Smooth muscle cell (in vitro differentiated cells): ENCODE measurements around the gene IGSF8. TPM values are rescaled to one million over a fixed set of nuclear protein-coding genes. Genes with fewer than 3 reads are reported as not detected.

Experiments used
- DNase-seq: peaks from one replicate; lab custom pipeline; 2025; ENCODE audit not compliant: unreplicated experiment; lab: John Stamatoyannopoulos, UW
- H2AFZ ChIP-seq: fragments of 200-600 bp; sonication (generic); 2 replicates; pipeline ENCODE4 v1.6.0; 2016; ENCODE audit warnings: antibody characterized with exemption, low read depth, mild to moderate bottlenecking
- H3F3A ChIP-seq: fragments of 200-600 bp; sonication (generic); 2 replicates; pipeline ENCODE4 v1.6.0; 2017; ENCODE audit warnings: antibody characterized with exemption, low read depth
- H3K27ac ChIP-seq: fragments of 200-600 bp; sonication (generic); 2 replicates; pipeline ENCODE4 v1.5.1; 2016; ENCODE audit warnings: low read depth, mild to moderate bottlenecking
- H3K27me3 ChIP-seq: fragments of 200-600 bp; sonication (generic); 2 replicates; pipeline ENCODE4 v1.6.1; 2016; ENCODE audit warnings: low read depth, mild to moderate bottlenecking
- H3K36me3 ChIP-seq: fragments of 200-600 bp; sonication (generic); 2 replicates; pipeline ENCODE4 v1.5.1; 2016; ENCODE audit warnings: low read depth
- H3K4me1 ChIP-seq: fragments of 200-600 bp; sonication (generic); 2 replicates; pipeline ENCODE4 v1.5.1; 2016; ENCODE audit warnings: low read depth
- H3K4me2 ChIP-seq: fragments of 200-600 bp; sonication (generic); 2 replicates; pipeline ENCODE4 v1.6.0; 2016; ENCODE audit warnings: mild to moderate bottlenecking
- H3K4me3 ChIP-seq: fragments of 200-600 bp; sonication (generic); 2 replicates; pipeline ENCODE4 v1.5.1; 2016; ENCODE audit warnings: mild to moderate bottlenecking
- H3K79me2 ChIP-seq: fragments of 200-600 bp; sonication (generic); 2 replicates; pipeline ENCODE4 v1.6.0; 2016; ENCODE audit warnings: low read depth, mild to moderate bottlenecking
- H3K9ac ChIP-seq: fragments of 200-600 bp; sonication (generic); 2 replicates; pipeline ENCODE4 v1.6.0; 2016; ENCODE audit warnings: low read depth
- H3K9me3 ChIP-seq: fragments of 200-600 bp; sonication (generic); replicated peaks from 2 replicates; pipeline ENCODE4 v1.5.1; 2016; ENCODE audit warnings: low read depth
- H4K20me1 ChIP-seq: fragments of 200-600 bp; sonication (generic); 2 replicates; pipeline ENCODE4 v1.6.0; 2016; ENCODE audit warnings: low read depth
- CTCF ChIP-seq: fragments of 200-600 bp; sonication (generic); IDR thresholded peaks from 2 replicates; pipeline ENCODE4 v1.5.1; 2017; ENCODE audit warnings: borderline replicate concordance, mild to moderate bottlenecking, antibody characterized with exemption; ENCODE audit not compliant: insufficient read depth, poor library complexity, severe bottlenecking
- WGBS: methylation state at CpG from one replicate; pipeline ENCODE4 v1.1.7; 2016; ENCODE audit warnings: low lambda C conversion rate; 5-methylcytosine and 5-hydroxymethylcytosine counted together
- polyA plus RNA-seq: library from polyadenylated mRNA; unstranded; fragments of >200 nt; fragmentation: Nextera tagmentation; extraction: Ambion mirVana; gene quantifications from 2 replicates; pipeline ENCODE4 v1.2.1, GENCODE V29; 2016
- total RNA-seq: library from RNA; depleted of rRNA; stranded (reverse); fragments of >200 nt; gene quantifications from 2 replicates; pipeline ENCODE4 v1.2.3, GENCODE V29; 2014

IGSF8 gene
- total and polyA plus RNA-seq, 2 experiments from 2014 or later: 20.8 to 30.2 TPM

- Histone ChIP-seq H2AFZ (no peak overlapping the region), H3K4me2 (no peak overlapping the region), H3K79me2 (no peaks in the 10 kb centered on the region), H3K4me3 (no peak overlapping the region), H3K9me3 (no peaks in the 10 kb centered on the region), H4K20me1 (no peaks in the 10 kb centered on the region), H3K27ac (no peak overlapping the region), H3K9ac (no peak overlapping the region), H3K36me3 (no peaks in the 10 kb centered on the region), H3K4me1 (peaks cover 16% of the 10 kb centered on the region), H3F3A (peaks cover 8% of the 10 kb centered on the region), H3K27me3 (no peaks in the 10 kb centered on the region)
- WGBS: 88% methylated on average over 3 of the region's 3 CpGs
- DNase-seq: no peak
- no peak for TF ChIP-seq CTCF
Measured at GRCh38 chr1:160104486-160104885, 6.1 kb upstream of the IGSF8 start.

- Histone ChIP-seq H3K27me3 (no peaks in the 10 kb centered on the region), H3K79me2 (no peaks in the 10 kb centered on the region), H3K27ac (no peak overlapping the region), H3K36me3 (no peaks in the 10 kb centered on the region), H3K9ac (no peak overlapping the region), H3K4me2 (no peak overlapping the region), H3K4me1 (peaks cover 14% of the 10 kb centered on the region), H3K4me3 (no peak overlapping the region), H4K20me1 (no peaks in the 10 kb centered on the region), H2AFZ (no peak overlapping the region), H3F3A (peaks cover 8% of the 10 kb centered on the region), H3K9me3 (no peaks in the 10 kb centered on the region)
- DNase-seq: no peak
- TF ChIP-seq CTCF: no peak
- 73% methylated on average over 6 of the region's 6 CpGs for WGBS
Measured at GRCh38 chr1:160103658-160104408, 5.4 kb upstream of the IGSF8 start.

- no peaks in the 10 kb centered on the region for H3K9me3 ChIP-seq
- peaks cover 23% of the 10 kb centered on the region for H3K4me1 ChIP-seq
- no peaks in the 10 kb centered on the region for H3K27me3 ChIP-seq
- H3F3A ChIP-seq: peaks cover 8% of the 10 kb centered on the region
- no peak overlapping the region for H3K9ac ChIP-seq
- 56% methylated on average over 9 of the region's 9 CpGs for WGBS
- peak overlapping the region; percentile 54 for H3K27ac ChIP-seq
- peak overlapping the region; percentile 2 for H2AFZ ChIP-seq
- peak overlapping the region; percentile 78 for H3K4me2 ChIP-seq
- no peak overlapping the region for H3K4me3 ChIP-seq
- no peak for DNase-seq
- H3K79me2 ChIP-seq: no peaks in the 10 kb centered on the region
- no peaks in the 10 kb centered on the region for H3K36me3 ChIP-seq
- no peak for TF ChIP-seq CTCF
- H4K20me1 ChIP-seq: no peaks in the 10 kb centered on the region
Measured at GRCh38 chr1:160101717-160102522, 3.5 kb upstream of the IGSF8 start.
